NCI-H345 treated with DMSO at 0.1 percent for 48 hours (cell line): ENCODE results near the gene C12orf76.
A peak's percentile ranks its signal among the peaks of the same experiment; 100 is the strongest.
"Not testable (repeated sequence)": the region's sequence is repeated elsewhere in the genome, so short reads cannot be mapped to it uniquely, and the experiment has no call there.

ENCODE experiments used
- DNase-seq: peaks from one replicate; lab custom pipeline; 2025; ENCODE audit not compliant: unreplicated experiment; lab: John Stamatoyannopoulos, UW

C12orf76 gene

GRCh38 chr12:110065540-110065939, 17.2 kb upstream of the C12orf76 start:
- no peak for DNase-seq

DNA sequence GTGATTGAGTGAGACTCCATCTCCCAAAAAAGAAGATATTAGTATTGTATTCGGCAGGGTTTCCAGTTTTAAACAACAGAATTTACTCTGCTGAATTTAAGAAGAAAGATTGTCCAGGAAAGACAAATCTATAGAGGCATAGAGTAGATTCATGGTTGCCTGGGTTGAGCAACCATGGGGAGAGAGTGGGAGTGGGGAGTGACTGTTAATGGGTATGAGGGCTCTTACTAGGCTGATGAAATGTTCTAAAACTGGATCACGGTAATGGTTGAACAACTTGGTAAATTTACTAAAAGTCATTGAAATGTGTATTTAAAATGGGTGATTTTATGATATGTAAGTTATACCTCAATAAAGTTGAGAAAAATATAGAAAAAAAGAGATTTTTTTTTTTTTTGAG, 13.9 kb upstream of the C12orf76 start:
- no peak for DNase-seq

GRCh38 chr12:110059651-110060000, 11.3 kb upstream of the C12orf76 start:
- DNase-seq: no peak

- DNase-seq: no peak
These were observed 10.7 kb upstream of the C12orf76 start for GRCh38 chr12:110058875-110059615.

- not testable (repeated sequence) for DNase-seq
These were observed 8.3 kb upstream of the C12orf76 start for GRCh38 chr12:110056643-110057042.

DNA sequence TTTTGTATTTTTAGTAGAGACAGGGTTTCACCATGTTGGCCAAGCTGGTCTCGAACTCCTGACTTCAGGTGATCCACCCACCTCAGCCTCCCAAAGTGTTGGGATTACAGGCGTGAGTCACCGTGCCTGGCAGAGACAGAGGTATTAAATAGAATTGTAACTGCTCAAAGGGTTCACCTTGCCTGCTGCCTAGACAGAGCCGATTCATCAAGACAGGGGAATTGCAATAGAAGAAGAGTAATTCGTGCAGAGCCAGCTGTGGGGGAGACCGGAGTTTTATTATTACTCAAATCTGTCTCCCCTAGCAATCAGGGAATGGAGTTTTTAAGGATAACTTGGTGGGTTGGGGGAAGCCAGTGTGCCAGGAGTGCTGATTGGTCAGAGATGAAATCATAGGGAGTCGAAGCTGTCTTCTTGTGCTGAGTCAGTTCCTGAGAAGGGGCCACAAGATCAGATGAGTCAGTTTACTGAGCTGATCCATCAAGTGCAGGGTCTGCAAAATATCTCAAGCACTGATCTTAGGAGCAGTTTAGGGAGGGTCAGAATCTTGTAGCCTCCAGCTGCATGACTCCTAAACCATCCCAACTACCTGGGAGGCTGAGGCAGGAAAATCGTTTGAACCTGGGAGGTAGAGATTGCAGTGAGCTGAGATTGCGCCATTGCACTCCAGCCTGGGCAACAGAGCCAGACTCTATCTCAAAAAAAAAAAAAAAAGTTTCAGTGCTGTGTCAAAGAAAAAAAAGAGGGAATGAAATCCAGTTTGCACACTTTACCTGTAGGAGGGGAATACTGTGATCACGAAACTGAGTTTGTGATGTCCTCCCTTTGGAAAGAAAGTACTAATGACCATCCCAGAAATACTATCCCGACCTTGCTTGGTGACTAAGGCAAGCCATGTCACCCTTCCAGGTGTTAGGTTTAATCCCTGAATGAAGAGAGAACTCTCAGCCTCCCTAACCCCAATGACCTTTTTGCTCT, 7.3 kb upstream of the C12orf76 start:
- DNase-seq: not testable (repeated sequence)

GRCh38 chr12:110050927-110051326, 2.6 kb upstream of the C12orf76 start:
- DNase-seq: no peak

GRCh38 chr12:110049666-110050065, 1.3 kb upstream of the C12orf76 start:
- not testable (repeated sequence) for DNase-seq

- not testable (repeated sequence) for DNase-seq
These were observed 712 bp upstream of the C12orf76 start for GRCh38 chr12:110049034-110049433.

DNA sequence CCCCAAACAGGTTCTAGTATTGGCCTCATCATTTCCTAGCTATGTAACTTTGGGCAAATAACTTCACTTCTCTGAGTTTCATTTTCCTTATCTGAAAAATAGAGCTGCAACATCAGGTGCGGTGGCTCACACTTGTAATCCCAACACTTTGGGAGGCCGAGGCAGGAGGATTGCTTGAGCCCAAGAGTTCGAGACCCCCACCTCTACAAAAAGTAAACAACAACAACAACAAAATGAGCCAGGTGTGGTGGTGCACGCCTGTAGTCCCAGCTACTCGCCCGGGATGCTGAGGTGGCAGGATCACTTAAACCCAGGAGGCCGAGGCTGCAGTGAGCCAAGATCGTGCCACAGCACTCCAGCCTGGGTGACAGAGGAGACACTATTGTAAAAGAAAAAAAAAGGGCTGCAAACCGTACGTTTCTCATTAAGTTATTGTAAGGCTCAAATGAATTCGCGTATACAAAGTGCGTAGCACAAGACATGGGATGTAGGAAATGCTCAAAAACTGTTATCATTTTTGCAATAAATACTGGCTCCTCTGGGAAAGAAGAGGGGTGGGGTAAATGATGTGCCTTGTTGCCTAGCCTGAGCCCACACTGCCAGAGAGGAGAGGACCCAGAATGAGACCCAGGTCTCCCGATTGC, 903 bp downstream of the C12orf76 start:
- no peak for DNase-seq

DNA sequence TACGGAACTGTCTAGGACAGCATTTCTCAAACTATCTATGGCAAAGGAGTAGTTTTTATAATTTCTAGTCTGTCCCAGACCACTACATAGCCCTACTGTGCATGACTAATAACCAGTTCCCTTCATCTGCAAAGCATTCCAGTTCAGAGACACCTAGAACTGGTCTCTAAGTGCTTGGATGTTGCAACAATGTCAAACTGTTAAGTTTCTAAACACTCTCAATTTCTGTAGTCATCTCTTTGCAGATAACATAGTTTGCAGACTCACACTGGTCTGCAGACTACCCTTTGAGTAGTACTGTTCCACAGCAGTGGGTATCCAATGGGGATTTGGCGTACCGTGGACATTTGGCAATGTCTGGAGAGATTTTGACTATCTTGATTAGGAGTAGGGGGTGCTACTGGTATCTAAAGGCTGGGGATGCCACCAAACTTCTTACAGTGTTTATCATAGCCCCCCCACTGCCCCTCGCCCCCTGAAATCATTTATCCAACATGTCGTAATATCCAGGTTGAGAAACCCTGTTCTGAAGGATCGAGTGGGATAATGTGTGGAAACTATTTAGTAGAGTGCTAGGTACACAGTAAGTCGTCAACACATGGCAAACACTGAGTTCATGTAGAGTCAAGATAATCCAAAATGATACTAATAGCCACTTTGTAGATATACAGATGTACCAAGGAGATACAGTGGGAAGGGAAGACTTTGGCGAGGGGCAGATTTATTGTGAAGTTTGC, 1.7 kb downstream of the C12orf76 start:
- no peak for DNase-seq

- peak; percentile 87 for DNase-seq
These were observed 6.1 kb downstream of the C12orf76 start for GRCh38 chr12:110042264-110042663.

DNA sequence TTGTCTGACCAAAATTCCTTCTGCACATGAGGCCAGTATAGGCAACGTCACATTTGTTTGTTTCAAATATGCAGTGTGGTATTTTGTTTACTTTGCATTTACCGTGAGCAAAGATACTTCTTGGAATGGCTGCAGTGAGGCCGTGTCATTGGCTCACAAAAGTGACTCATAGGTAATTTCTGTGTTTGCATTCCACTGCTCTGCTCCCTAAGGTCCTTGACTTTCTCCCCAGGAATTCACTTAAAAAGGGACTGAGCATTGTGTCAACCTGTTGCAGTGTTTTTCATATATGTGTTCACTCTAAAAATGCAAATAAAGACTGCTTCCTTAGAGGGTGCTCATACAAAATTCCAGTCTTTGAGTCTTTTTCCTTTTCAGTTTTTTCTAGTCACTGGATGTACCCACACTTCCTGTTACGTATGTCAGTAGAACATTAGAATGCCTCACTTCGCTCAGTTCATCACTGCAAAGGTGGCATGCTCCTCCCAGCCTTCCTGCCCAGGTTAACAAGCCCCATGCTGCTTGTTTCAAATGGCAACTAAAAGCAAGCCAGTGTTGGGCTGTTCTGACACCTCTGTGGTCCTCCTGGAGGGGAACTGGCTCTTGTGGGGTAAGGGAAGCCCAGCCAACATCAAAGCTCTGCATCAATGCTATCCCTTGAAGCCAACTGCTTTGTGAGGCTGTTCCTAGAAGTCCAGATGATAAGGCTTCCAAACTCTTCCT, 9.1 kb downstream of the C12orf76 start:
- peak; percentile 4 for DNase-seq

DNA sequence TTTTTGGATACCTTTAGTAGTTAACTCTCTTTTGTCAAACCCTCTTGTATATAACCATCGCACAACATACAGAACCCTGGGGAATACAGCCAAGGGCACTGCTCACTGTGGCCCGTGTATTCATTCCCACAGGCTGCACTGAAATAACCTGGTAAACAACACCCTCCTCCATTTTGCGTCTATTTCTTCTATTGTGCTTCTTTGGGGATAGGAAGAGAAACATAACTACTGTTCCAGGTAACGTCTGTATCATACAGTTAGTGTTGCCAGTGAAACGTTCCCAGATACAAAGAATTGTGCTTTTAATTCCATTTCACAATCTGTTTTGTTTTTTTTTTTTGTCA, 9.6 kb downstream of the C12orf76 start:
- DNase-seq: no peak

DNA sequence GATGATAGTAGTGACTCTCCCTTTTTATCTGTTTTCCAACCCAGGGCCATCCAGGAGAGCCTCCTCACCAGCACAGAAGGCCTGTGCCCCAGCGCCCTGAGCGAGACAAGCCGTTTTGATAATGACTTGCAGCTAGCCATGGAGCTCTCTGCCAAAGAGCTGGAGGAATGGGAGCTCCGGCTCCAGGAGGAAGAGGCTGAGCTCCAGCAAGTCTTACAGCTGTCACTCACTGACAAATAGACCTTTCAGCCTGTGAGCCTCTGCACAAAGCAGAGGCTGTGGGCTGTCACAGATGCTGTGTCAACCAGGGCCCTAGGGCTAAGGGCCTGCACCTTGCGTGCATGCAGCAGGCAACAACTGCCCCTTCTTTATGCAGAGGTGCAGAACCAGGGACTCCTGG, 11.0 kb downstream of the C12orf76 start:
- DNase-seq: no peak

DNA sequence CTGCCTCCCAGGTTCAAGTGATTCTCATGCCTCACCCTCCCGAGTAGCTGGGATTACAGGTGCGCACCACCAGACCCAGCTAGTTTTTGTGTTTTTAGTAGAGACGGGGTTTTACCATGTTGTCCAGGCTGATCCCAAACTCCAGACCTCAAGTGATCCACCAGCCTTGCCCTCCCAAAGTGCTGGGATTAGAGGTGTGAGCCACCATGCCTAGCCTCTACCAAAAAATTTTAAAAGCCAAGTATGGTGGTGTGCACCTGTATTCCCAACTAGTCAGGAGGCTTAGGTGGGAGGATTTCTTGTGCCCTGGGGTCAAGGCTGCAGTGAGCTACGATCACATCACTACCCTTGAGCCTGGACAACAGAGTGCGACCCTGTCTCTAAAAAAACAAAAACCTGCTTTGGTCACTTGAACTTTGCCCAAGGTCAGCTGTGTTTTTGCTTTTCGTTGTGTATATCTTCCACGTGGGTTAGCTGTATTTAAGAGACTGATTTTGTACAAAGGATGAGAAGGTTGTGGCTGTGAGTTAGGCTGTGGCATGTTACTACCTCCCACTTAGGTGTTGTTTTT, 12.7 kb downstream of the C12orf76 start:
- DNase-seq: no peak

GRCh38 chr12:110033888-110034287, 14.4 kb downstream of the C12orf76 start:
- no peak for DNase-seq

GRCh38 chr12:110029290-110029815, 19.0 kb downstream of the C12orf76 start:
- DNase-seq: no peak

GRCh38 chr12:110028323-110028722, 20.0 kb downstream of the C12orf76 start:
- no peak for DNase-seq

- DNase-seq: no peak
These were observed 24.3 kb downstream of the C12orf76 start for GRCh38 chr12:110024051-110024450.
